HepG2 (cell line): ENCODE data around the gene BCL2A1. TPM values are rescaled to one million over a fixed set of nuclear protein-coding genes. Genes with fewer than 3 reads are reported as not detected.
A peak's percentile ranks its signal among the peaks of the same experiment; 100 is the strongest.

ENCODE experiments used
- E2F5 ChIP-seq: sonication (generic); formaldehyde crosslinking; conservative IDR thresholded peaks from 2 replicates; pipeline ENCODE4 v1.4.0; 2020; ENCODE audit warnings: missing genetic modification reagents
- FOXA1 ChIP-seq, 2 experiments: fragments of 450-650 bp in 1 of 2; sonication (generic) in 1 of 2; formaldehyde crosslinking in 1 of 2; IDR thresholded peaks; 2 replicates each; pipeline versions ENCODE4 v1.4.0 to v1.6.1; 2016 to 2020; ENCODE audit warnings: missing genetic modification reagents in 1 of 2
- MXD3 ChIP-seq: IDR thresholded peaks from 2 replicates; pipeline ENCODE4 v1.6.1; 2016; ENCODE audit warnings: mild to moderate bottlenecking, missing biosample characterization, missing genetic modification reagents
- NR3C1 ChIP-seq: sonication (generic); formaldehyde crosslinking; IDR thresholded peaks from 2 replicates; pipeline ENCODE4 v1.4.0; 2020; ENCODE audit warnings: missing genetic modification reagents
- PAF1 ChIP-seq: IDR thresholded peaks from 2 replicates; pipeline ENCODE4 v1.6.1; 2016; ENCODE audit warnings: missing genetic modification reagents, missing compliant biosample characterization
- PRDM10 ChIP-seq: sonication (generic); formaldehyde crosslinking; IDR thresholded peaks from 2 replicates; pipeline ENCODE4 v1.4.0; 2020; ENCODE audit warnings: low read depth, missing genetic modification reagents
- PRDM4 ChIP-seq: sonication (generic); formaldehyde crosslinking; IDR thresholded peaks from 2 replicates; pipeline ENCODE4 v1.9.0; 2021; ENCODE audit warnings: missing genetic modification reagents, borderline replicate concordance
- SP4 ChIP-seq: sonication (generic); formaldehyde crosslinking; IDR thresholded peaks from 2 replicates; pipeline ENCODE4 v1.8.1; 2023; ENCODE audit warnings: mild to moderate bottlenecking, missing genetic modification reagents
- ZHX1 ChIP-seq: sonication (generic); formaldehyde crosslinking; IDR thresholded peaks from 2 replicates; pipeline ENCODE4 v1.8.1; 2022; ENCODE audit warnings: low read depth, mild to moderate bottlenecking, missing genetic modification reagents
- ZNF274 ChIP-seq: sonication (generic); formaldehyde crosslinking; IDR thresholded peaks from 2 replicates; pipeline ENCODE4 v1.5.1; 2020; ENCODE audit warnings: mild to moderate bottlenecking, missing genetic modification reagents
- ZNF382 ChIP-seq: sonication (generic); formaldehyde crosslinking; IDR thresholded peaks from 2 replicates; pipeline ENCODE4 v1.5.0; 2020; ENCODE audit warnings: missing genetic modification reagents, mild to moderate bottlenecking, borderline replicate concordance
- ZNF558 ChIP-seq: sonication (generic); formaldehyde crosslinking; IDR thresholded peaks from 2 replicates; pipeline ENCODE4 v1.9.0; 2022; ENCODE audit warnings: mild to moderate bottlenecking, missing genetic modification reagents, borderline replicate concordance
- ZNF598 ChIP-seq: sonication (generic); formaldehyde crosslinking; IDR thresholded peaks from 2 replicates; pipeline ENCODE4 v1.5.1; 2020; ENCODE audit warnings: mild to moderate bottlenecking, missing genetic modification reagents, borderline replicate concordance
- ZNF720 ChIP-seq: sonication (generic); formaldehyde crosslinking; IDR thresholded peaks from 2 replicates; pipeline ENCODE4 v1.4.0; 2020; ENCODE audit warnings: missing genetic modification reagents
- ZNF792 ChIP-seq: IDR thresholded peaks from 2 replicates; pipeline ENCODE4 v1.6.1; 2016
- ZNF891 ChIP-seq: sonication (generic); formaldehyde crosslinking; IDR thresholded peaks from 2 replicates; pipeline ENCODE4 v1.5.0; 2020; ENCODE audit warnings: mild to moderate bottlenecking, missing genetic modification reagents
- polyA plus RNA-seq, 8 experiments: library from polyadenylated mRNA; depleted of rRNA in 3 of 8; stranded (reverse) in 7 of 8; unstranded in 1 of 8; fragments of >200 nt; fragmentation: Illumina TruSeq in 4 of 8; extraction: Trizol in 4 of 8; gene quantifications; 2 replicates each; pipeline versions ENCODE4 v1.2.1 to v1.2.3, GENCODE V29; 2011 to 2016; ENCODE audit warnings: low read depth in 4 of 8, missing spikeins in 1 of 8, mixed read lengths in 1 of 8; ENCODE audit not compliant: insufficient read depth in 1 of 8
- total RNA-seq, 5 experiments: library from RNA; depleted of rRNA; stranded (reverse); fragments of >200 nt; fragmentation: Illumina TruSeq; extraction: Trizol; gene quantifications; 2 replicates each; pipeline ENCODE4 v1.2.3, GENCODE V29; 2016; ENCODE audit warnings: low read depth in 1 of 5
- TF ChIP-seq, protein P1 (sequence below): sonication (generic); formaldehyde crosslinking; IDR thresholded peaks from 2 replicates; pipeline ENCODE4 v1.5.1; 2020; ENCODE audit warnings: missing genetic modification reagents, mild to moderate bottlenecking, borderline replicate concordance

Gene BCL2A1
- total and polyA plus RNA-seq, 2 of the 13 experiments (the other 11 are each of a cell fraction or from before 2014, with no cell fraction given), result 0.08 to 0.31 TPM

DNA sequence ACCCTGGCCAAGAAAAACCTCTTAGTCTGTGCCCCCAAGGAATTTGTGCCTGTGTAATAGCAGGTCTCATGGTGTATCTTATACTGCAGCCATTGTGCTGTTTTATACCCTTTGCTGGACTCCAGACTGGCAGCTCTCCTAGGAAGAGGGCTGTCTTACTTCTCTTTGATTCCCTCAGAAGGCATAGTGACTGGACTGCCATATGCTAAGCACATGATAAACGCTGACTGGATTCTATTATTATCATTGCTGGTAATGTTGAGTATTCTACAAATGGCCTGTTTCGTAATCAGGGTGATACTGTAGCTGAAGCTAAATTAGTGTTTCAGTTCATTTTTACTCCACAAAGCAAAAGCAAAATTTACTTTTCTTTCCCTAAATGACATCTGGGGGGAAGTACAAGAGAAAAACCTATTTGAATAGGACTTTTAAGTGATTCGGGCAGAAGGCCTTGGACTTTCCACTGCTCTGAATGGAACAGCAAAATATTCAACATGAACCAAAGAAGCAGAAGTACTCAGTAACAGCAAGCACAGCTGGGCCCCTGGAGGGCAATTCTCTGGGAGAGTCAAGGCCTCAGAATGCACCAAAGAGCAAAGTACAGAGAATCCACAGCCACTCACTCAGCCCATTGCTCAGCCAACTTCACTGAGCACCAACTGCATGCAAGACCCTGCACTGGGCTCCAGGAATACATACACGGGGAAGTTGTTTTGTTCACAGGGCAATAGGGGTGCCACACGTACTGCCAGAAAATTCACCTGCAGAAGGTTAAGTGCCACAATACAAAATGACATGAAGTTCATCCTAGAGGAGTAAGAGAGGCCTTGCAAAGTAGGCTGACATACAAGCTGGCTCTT is 7.9 kb upstream of the BCL2A1 start (continued):
- TF ChIP-seq PRDM10 (no peak), PAF1 (no peak), ZNF598 (CRISPR knock-in tag) (no peak), ZNF792 (CRISPR knock-in tag) (0 out of 2 replicates have a peak, but pooled peaks have one; percentile 40), MXD3 (CRISPR knock-in tag) (no peak), ZNF382 (CRISPR knock-in tag) (no peak), ZNF891 (CRISPR knock-in tag) (no peak), PRDM4 (CRISPR knock-in tag) (no peak), ZNF720 (CRISPR knock-in tag) (no peak), FOXA1 (IDR thresholded peaks at IDR 0.05) (no peak), FOXA1 (CRISPR knock-in tag; IDR thresholded peaks at IDR 0.05) (no peak), ZHX1 (CRISPR knock-in tag) (0 out of 2 replicates have a peak, but pooled peaks have one; percentile 48), ZNF558 (CRISPR knock-in tag) (peak; percentile 63; the same call in 1 of the 2 replicates), ZNF274 (CRISPR knock-in tag) (no peak), NR3C1 (CRISPR knock-in tag) (no peak), E2F5 (CRISPR knock-in tag) (no peak), SP4 (CRISPR knock-in tag) (0 out of 2 replicates have a peak, but pooled peaks have one; percentile 8)
- TF ChIP-seq, protein P1, sequence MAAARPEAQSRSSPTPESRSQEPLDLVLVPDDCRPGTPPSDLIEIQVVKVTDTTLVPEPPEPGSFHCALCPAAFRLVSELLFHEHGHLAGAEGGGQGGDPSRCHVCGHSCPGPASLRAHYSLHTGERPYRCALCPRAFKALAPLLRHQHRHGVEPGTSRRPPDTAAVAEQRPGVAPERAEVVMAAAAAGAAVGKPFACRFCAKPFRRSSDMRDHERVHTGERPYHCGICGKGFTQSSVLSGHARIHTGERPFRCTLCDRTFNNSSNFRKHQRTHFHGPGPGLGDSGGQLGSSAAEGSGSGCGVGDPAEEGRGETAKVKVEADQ, result no peak
